ENCODE data around the gene AGPS. TPM values are rescaled to one million over a fixed set of nuclear protein-coding genes. Genes with fewer than 3 reads are reported as not detected.

The AGPS gene
- total RNA-seq, 1 experiment from 2014 or later, result 60.9 TPM

DNA sequence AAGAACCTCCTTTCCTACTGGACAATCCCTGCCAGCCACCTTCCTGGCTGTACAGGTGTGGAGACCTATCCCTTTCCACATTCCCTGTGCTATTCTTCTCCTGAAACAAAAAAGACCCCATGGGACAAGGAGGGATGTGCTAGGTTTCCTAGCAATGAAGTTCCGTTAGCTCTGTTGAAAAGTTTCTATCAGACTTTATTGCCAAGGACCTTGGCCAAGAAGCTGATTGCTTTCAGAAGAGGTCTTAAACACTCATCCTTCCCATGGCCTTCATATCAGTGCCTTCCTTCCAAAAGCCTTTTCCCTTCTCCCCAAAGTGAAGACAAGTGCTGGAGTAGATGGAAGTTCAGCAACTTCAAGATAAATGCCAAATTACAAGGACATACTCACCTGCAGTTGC, 194.8 kb downstream of the AGPS start:
- H3K4me3 Mint-ChIP-seq, result no peak overlapping the region
- Histone ChIP-seq H2BK5ac (ENCODE audit: insufficient read length, low read length) (no peak overlapping the region), H4K20me1 (ENCODE audit: control insufficient read depth, insufficient read depth, insufficient read length) (no peaks in the 10 kb centered on the region), H3K79me1 (ENCODE audit: insufficient read depth, low read depth, low read length, poor library complexity, severe bottlenecking) (no peaks in the 10 kb centered on the region), H4K5ac (ENCODE audit: insufficient read length, low read depth, low read length) (no peak overlapping the region), H3T11ph (ENCODE audit: low read length) (no peak overlapping the region), H3K27me3 (ENCODE audit: insufficient read depth, low read length) (no peaks in the 10 kb centered on the region), H2AFZ (ENCODE audit: low read length) (no peak overlapping the region), H2AK5ac (ENCODE audit: insufficient read length, low read length) (no peak overlapping the region), H3K14ac (ENCODE audit: insufficient read depth, low read length) (no peak overlapping the region), H3K23ac (ENCODE audit: insufficient read length, low read depth, low read length) (no peak overlapping the region), H3K79me2 (ENCODE audit: insufficient read depth, low read length) (no peaks in the 10 kb centered on the region), H3K4me2 (ENCODE audit: insufficient read depth, insufficient read length, low read length) (no peak overlapping the region), H4K91ac (ENCODE audit: insufficient read length, low read depth, low read length) (no peak overlapping the region), H3K9me3 (ENCODE audit: control insufficient read depth, low read depth, low read length) (no peaks in the 10 kb centered on the region), H3K18ac (ENCODE audit: insufficient read length, low read depth, low read length) (no peak overlapping the region), H3K56ac (ENCODE audit: insufficient read length, low read depth, low read length) (no peak overlapping the region), H3K4me1 (ENCODE audit: insufficient read depth, low read length) (no peaks in the 10 kb centered on the region), H2BK120ac (ENCODE audit: low read depth, low read length, poor library complexity, severe bottlenecking) (no peak overlapping the region), H3K23me2 (ENCODE audit: insufficient read length, low read depth, low read length, poor library complexity, severe bottlenecking) (no peaks in the 10 kb centered on the region), H3K27ac (ENCODE audit: insufficient read length, low read depth, low read length) (no peak overlapping the region), H3K9ac (ENCODE audit: extremely low read depth, insufficient read length, low read length) (no peak overlapping the region), H2BK15ac (ENCODE audit: low read depth, low read length) (no peak overlapping the region), H4K8ac (replicated peaks; ENCODE audit: insufficient read length, low read depth, low read length) (no peak overlapping the region), H3K4ac (ENCODE audit: low read depth, low read length) (no peak overlapping the region), H2BK12ac (ENCODE audit: insufficient read length, low read depth, low read length) (no peak overlapping the region), H2BK20ac (ENCODE audit: low read depth, low read length, poor library complexity, severe bottlenecking) (no peak overlapping the region)
- TF ChIP-seq, protein P1, sequence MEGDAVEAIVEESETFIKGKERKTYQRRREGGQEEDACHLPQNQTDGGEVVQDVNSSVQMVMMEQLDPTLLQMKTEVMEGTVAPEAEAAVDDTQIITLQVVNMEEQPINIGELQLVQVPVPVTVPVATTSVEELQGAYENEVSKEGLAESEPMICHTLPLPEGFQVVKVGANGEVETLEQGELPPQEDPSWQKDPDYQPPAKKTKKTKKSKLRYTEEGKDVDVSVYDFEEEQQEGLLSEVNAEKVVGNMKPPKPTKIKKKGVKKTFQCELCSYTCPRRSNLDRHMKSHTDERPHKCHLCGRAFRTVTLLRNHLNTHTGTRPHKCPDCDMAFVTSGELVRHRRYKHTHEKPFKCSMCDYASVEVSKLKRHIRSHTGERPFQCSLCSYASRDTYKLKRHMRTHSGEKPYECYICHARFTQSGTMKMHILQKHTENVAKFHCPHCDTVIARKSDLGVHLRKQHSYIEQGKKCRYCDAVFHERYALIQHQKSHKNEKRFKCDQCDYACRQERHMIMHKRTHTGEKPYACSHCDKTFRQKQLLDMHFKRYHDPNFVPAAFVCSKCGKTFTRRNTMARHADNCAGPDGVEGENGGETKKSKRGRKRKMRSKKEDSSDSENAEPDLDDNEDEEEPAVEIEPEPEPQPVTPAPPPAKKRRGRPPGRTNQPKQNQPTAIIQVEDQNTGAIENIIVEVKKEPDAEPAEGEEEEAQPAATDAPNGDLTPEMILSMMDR (conservative IDR thresholded peaks at IDR 0.05), result no peak
- no peaks in the 10 kb centered on the region for H3K4me1 Mint-ChIP-seq
- H3K27ac Mint-ChIP-seq, result no peak overlapping the region
- WGBS (ENCODE audit: extremely low coverage, insufficient read length, low lambda C conversion rate), result no CpG with 5 or more reads among the region's 1 CpG
- H3K9me3 Mint-ChIP-seq, result no peaks in the 10 kb centered on the region
- no peaks in the 10 kb centered on the region for H3K36me3 Mint-ChIP-seq (ENCODE audit: insufficient read depth in 1 of 3, low read depth in 3 of 3)
- H3K27me3 Mint-ChIP-seq (ENCODE audit: low read depth), result no peaks in the 10 kb centered on the region; the same call in none of the 2 replicates
- no peak for DNase-seq
